GM18951 (cell line): ENCODE data around the gene CALM3.
"Not testable (repeated sequence)": the region's sequence is repeated elsewhere in the genome, so short reads cannot be mapped to it uniquely, and the experiment has no call there.

Experiments used
- POLR2A ChIP-seq: IDR thresholded peaks from 4 replicates; pipeline ENCODE4 v1.6.1; 2011; ENCODE audit warnings: mild to moderate bottlenecking; ENCODE audit not compliant: insufficient read length, insufficient read depth; ENCODE audit errors: extremely low read depth
- in situ Hi-C: fragments of 300-500 bp; cut with MboI; formaldehyde crosslinking; loops from one replicate; pipeline ENCODE4 v1.12.0; 2022; ENCODE audit warnings: low sequenced_read_pairs, mixed read lengths, inconsistent platforms; ENCODE audit not compliant: unreplicated experiment

CALM3 gene

GRCh38 chr19:46601318-46602224 lies at the start of gene CALM3:
TSS of gene CALM3 (plus strand) at chr19:46601330. CDS start at chr19:46601435, 105 bp downstream.
- TF ChIP-seq POLR2A, result peak; percentile 90
- in situ Hi-C loops, result no loop called here

GRCh38 chr19:46552891-46553290 lies 48.2 kb upstream of the CALM3 start:
- in situ Hi-C loops, result no loop called here
- TF ChIP-seq POLR2A, result no peak

GRCh38 chr19:46554161-46554560 lies 47.0 kb upstream of the CALM3 start:
- in situ Hi-C loops, result no loop called here
- TF ChIP-seq POLR2A, result no peak

- in situ Hi-C loops, result no loop called here
- no peak for TF ChIP-seq POLR2A
Measured at GRCh38 chr19:46555628-46556280, 45.4 kb upstream of the CALM3 start.

- in situ Hi-C loops, result not testable (repeated sequence)
Measured at GRCh38 chr19:46556471-46556870, 44.7 kb upstream of the CALM3 start.

- no peak for TF ChIP-seq POLR2A
- in situ Hi-C loops, result no loop called here
Measured at GRCh38 chr19:46559203-46559602, 41.9 kb upstream of the CALM3 start.

- in situ Hi-C loops, result not testable (repeated sequence)
Measured at GRCh38 chr19:46559675-46560074, 41.5 kb upstream of the CALM3 start.

- in situ Hi-C loops, result no loop called here
- TF ChIP-seq POLR2A, result no peak
Measured at GRCh38 chr19:46564701-46565100, 36.4 kb upstream of the CALM3 start.

GRCh38 chr19:46571495-46571894 lies 29.6 kb upstream of the CALM3 start:
- in situ Hi-C loops, result no loop called here
- no peak for TF ChIP-seq POLR2A

- in situ Hi-C loops, result no loop called here
- TF ChIP-seq POLR2A, result no peak
Measured at GRCh38 chr19:46573679-46574498, 27.2 kb upstream of the CALM3 start.

- in situ Hi-C loops, result no loop called here
Measured at GRCh38 chr19:46574533-46574932, 26.6 kb upstream of the CALM3 start.

GRCh38 chr19:46578450-46578849 lies 22.7 kb upstream of the CALM3 start:
- TF ChIP-seq POLR2A, result no peak
- in situ Hi-C loops, result no loop called here

More at GRCh38 chr19:46574533-46574932, 26.6 kb upstream of the CALM3 start:
- no peak for TF ChIP-seq POLR2A

GRCh38 chr19:46579361-46579879 lies 21.7 kb upstream of the CALM3 start:
- TF ChIP-seq POLR2A, result no peak
- in situ Hi-C loops, result no loop called here

- in situ Hi-C loops, result no loop called here
- TF ChIP-seq POLR2A, result no peak
Measured at GRCh38 chr19:46580247-46580646, 20.9 kb upstream of the CALM3 start.
